ENCODE results near the gene NME7.

The NME7 gene

GRCh38 chr1:169146576-169147214 is 220.9 kb downstream of the NME7 start:
- Histone ChIP-seq H3K27me3 (ENCODE audit: control insufficient read depth, insufficient read depth, low read length) (no peaks in the 10 kb centered on the region), H3K4me2 (ENCODE audit: low read length) (no peak overlapping the region), H3K4me3 (ENCODE audit: low read length) (no peak overlapping the region), H3K4me1 (ENCODE audit: control insufficient read depth, insufficient read depth, low read length) (no peaks in the 10 kb centered on the region), H3K9ac (ENCODE audit: low read depth, low read length) (no peak overlapping the region), H3K36me3 (ENCODE audit: insufficient read depth, low read length) (no peaks in the 10 kb centered on the region), H3K9me3 (replicated peaks; ENCODE audit: low read length) (no peaks in the 10 kb centered on the region)

GRCh38 chr1:169144941-169145626 is 222.5 kb downstream of the NME7 start:
- no peak overlapping the region for H3K9ac ChIP-seq (ENCODE audit: low read depth, low read length)
- H3K36me3 ChIP-seq (ENCODE audit: insufficient read depth, low read length): no peaks in the 10 kb centered on the region
- H3K27me3 ChIP-seq (ENCODE audit: control insufficient read depth, insufficient read depth, low read length): no peaks in the 10 kb centered on the region
- H3K9me3 ChIP-seq (replicated peaks; ENCODE audit: low read length): no peaks in the 10 kb centered on the region
- H3K4me3 ChIP-seq (ENCODE audit: low read length): no peak overlapping the region
- no peaks in the 10 kb centered on the region for H3K4me1 ChIP-seq (ENCODE audit: control insufficient read depth, insufficient read depth, low read length)
- no peak overlapping the region for H3K4me2 ChIP-seq (ENCODE audit: low read length)

DNA sequence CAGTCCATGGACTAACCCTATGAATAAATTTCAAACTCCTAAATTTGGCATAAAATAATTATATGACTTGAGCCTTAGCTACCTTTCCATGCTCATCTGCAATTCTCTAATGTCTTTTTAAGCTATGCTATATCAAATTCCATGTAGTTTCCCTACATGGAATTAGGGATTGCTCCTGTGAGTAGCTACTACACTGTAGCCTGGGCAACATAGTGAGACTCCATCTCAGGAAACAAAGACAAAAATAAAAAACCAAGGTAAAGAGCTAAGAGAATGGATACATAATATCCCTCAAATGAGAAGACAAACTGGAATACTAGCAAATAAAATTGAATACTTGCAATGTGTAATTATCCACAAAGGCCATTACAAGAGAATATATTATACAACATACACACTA is 223.6 kb downstream of the NME7 start:
- no peak overlapping the region for H3K4me2 ChIP-seq (ENCODE audit: low read length)
- H3K36me3 ChIP-seq (ENCODE audit: insufficient read depth, low read length): no peaks in the 10 kb centered on the region
- no peaks in the 10 kb centered on the region for H3K27me3 ChIP-seq (ENCODE audit: control insufficient read depth, insufficient read depth, low read length)
- no peaks in the 10 kb centered on the region for H3K4me1 ChIP-seq (ENCODE audit: control insufficient read depth, insufficient read depth, low read length)
- H3K4me3 ChIP-seq (ENCODE audit: low read length): no peak overlapping the region
- no peaks in the 10 kb centered on the region for H3K9me3 ChIP-seq (replicated peaks; ENCODE audit: low read length)
- H3K9ac ChIP-seq (ENCODE audit: low read depth, low read length): no peak overlapping the region

GRCh38 chr1:169143346-169143745 is 224.3 kb downstream of the NME7 start:
- no peaks in the 10 kb centered on the region for H3K27me3 ChIP-seq (ENCODE audit: control insufficient read depth, insufficient read depth, low read length)
- no peak overlapping the region for H3K4me2 ChIP-seq (ENCODE audit: low read length)
- no peaks in the 10 kb centered on the region for H3K4me1 ChIP-seq (ENCODE audit: control insufficient read depth, insufficient read depth, low read length)
- H3K4me3 ChIP-seq (ENCODE audit: low read length): no peak overlapping the region
- H3K9me3 ChIP-seq (replicated peaks; ENCODE audit: low read length): no peaks in the 10 kb centered on the region
- no peak overlapping the region for H3K9ac ChIP-seq (ENCODE audit: low read depth, low read length)
- H3K36me3 ChIP-seq (ENCODE audit: insufficient read depth, low read length): no peaks in the 10 kb centered on the region

DNA sequence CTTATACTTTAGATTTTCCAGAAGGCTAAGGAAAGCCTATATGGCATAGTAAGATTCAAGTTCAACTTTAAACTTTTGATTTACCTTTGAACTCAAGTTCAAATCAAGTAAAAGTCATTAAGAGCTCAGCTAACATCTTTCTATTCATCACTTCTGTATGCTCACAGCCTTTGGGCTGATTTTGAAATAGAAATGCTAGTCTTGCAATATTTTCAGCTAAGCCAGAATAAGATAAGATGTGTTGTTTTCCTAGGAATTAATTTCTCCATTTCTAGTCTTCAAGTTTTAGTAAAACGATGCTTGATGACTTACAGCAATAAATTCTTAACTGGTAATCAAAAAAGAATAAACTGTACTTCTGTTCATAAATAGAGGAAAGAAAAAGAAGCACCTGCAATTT is 225.5 kb downstream of the NME7 start:
- no peaks in the 10 kb centered on the region for H3K9me3 ChIP-seq (replicated peaks; ENCODE audit: low read length)
- no peaks in the 10 kb centered on the region for H3K27me3 ChIP-seq (ENCODE audit: control insufficient read depth, insufficient read depth, low read length)
- H3K9ac ChIP-seq (ENCODE audit: low read depth, low read length): no peak overlapping the region
- H3K36me3 ChIP-seq (ENCODE audit: insufficient read depth, low read length): no peaks in the 10 kb centered on the region
- no peak overlapping the region for H3K4me2 ChIP-seq (ENCODE audit: low read length)
- H3K4me3 ChIP-seq (ENCODE audit: low read length): no peak overlapping the region
- H3K4me1 ChIP-seq (ENCODE audit: control insufficient read depth, insufficient read depth, low read length): no peaks in the 10 kb centered on the region

GRCh38 chr1:169141356-169141755 is 226.2 kb downstream of the NME7 start:
- Histone ChIP-seq H3K4me3 (ENCODE audit: low read length) (no peak overlapping the region), H3K4me1 (ENCODE audit: control insufficient read depth, insufficient read depth, low read length) (no peaks in the 10 kb centered on the region), H3K9me3 (replicated peaks; ENCODE audit: low read length) (no peaks in the 10 kb centered on the region), H3K4me2 (ENCODE audit: low read length) (no peak overlapping the region), H3K36me3 (ENCODE audit: insufficient read depth, low read length) (no peaks in the 10 kb centered on the region), H3K9ac (ENCODE audit: low read depth, low read length) (no peak overlapping the region), H3K27me3 (ENCODE audit: control insufficient read depth, insufficient read depth, low read length) (no peaks in the 10 kb centered on the region)

DNA sequence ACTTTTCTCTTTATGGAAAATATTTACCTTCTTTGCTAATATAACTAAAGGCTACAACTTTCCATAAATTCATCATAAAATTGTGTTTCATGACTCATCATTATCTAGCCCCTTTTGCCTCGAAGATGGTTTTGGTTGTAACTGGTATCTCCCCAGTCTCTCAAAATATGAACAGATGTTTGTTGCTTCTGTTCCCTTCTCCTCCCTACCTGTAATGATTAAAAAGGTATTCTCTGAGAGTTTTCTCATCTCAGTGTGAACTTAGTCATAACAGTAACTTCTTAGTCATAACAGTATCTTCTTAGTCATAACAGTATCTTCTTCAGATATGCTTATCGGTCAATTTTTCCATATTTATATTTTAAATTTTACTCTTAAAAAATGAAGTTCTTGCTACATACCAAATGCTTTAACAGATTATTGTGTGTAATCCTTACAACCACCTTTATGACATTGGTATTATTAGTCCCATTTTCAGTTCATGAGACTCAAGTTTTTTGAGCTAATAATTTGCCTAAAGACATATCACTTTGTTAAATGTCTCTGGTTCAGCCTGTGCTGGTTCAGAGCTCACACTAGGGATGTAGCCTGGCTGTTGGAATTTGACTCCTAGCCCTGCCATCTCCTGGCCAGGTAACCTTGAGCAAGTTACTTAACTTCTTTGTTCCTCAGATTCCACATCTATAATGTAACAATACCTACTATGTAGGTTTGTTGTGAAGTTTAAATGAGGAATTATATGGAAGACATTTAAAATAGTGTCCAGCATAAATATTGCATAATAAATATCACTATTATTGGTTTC is 228.5 kb downstream of the NME7 start:
- Histone ChIP-seq H3K9ac (ENCODE audit: low read depth, low read length) (no peak overlapping the region), H3K4me2 (ENCODE audit: low read length) (no peak overlapping the region), H3K27me3 (ENCODE audit: control insufficient read depth, insufficient read depth, low read length) (no peaks in the 10 kb centered on the region), H3K4me1 (ENCODE audit: control insufficient read depth, insufficient read depth, low read length) (no peaks in the 10 kb centered on the region), H3K4me3 (ENCODE audit: low read length) (no peak overlapping the region), H3K9me3 (replicated peaks; ENCODE audit: low read length) (no peaks in the 10 kb centered on the region), H3K36me3 (ENCODE audit: insufficient read depth, low read length) (no peaks in the 10 kb centered on the region)

GRCh38 chr1:169137357-169137756 is 230.2 kb downstream of the NME7 start:
- H3K4me3 ChIP-seq (ENCODE audit: low read length): no peak overlapping the region
- H3K4me1 ChIP-seq (ENCODE audit: control insufficient read depth, insufficient read depth, low read length): no peaks in the 10 kb centered on the region
- H3K27me3 ChIP-seq (ENCODE audit: control insufficient read depth, insufficient read depth, low read length): no peaks in the 10 kb centered on the region
- no peaks in the 10 kb centered on the region for H3K9me3 ChIP-seq (replicated peaks; ENCODE audit: low read length)
- no peaks in the 10 kb centered on the region for H3K36me3 ChIP-seq (ENCODE audit: insufficient read depth, low read length)
- no peak overlapping the region for H3K4me2 ChIP-seq (ENCODE audit: low read length)
- no peak overlapping the region for H3K9ac ChIP-seq (ENCODE audit: low read depth, low read length)

- Histone ChIP-seq H3K9ac (ENCODE audit: low read depth, low read length) (no peak overlapping the region), H3K9me3 (replicated peaks; ENCODE audit: low read length) (no peaks in the 10 kb centered on the region), H3K27me3 (ENCODE audit: control insufficient read depth, insufficient read depth, low read length) (no peaks in the 10 kb centered on the region), H3K4me2 (ENCODE audit: low read length) (no peak overlapping the region), H3K4me3 (ENCODE audit: low read length) (no peak overlapping the region), H3K36me3 (ENCODE audit: insufficient read depth, low read length) (peaks cover 4% of the 10 kb centered on the region), H3K4me1 (ENCODE audit: control insufficient read depth, insufficient read depth, low read length) (peaks cover 12% of the 10 kb centered on the region)
These were observed 233.6 kb downstream of the NME7 start for GRCh38 chr1:169133801-169134502.

- no peak overlapping the region for H3K4me2 ChIP-seq (ENCODE audit: low read length)
- peaks cover 18% of the 10 kb centered on the region for H3K4me1 ChIP-seq (ENCODE audit: control insufficient read depth, insufficient read depth, low read length)
- H3K9ac ChIP-seq (ENCODE audit: low read depth, low read length): no peak overlapping the region
- H3K4me3 ChIP-seq (ENCODE audit: low read length): no peak overlapping the region
- H3K36me3 ChIP-seq (ENCODE audit: insufficient read depth, low read length): peaks cover 4% of the 10 kb centered on the region
- no peaks in the 10 kb centered on the region for H3K9me3 ChIP-seq (replicated peaks; ENCODE audit: low read length)
- H3K27me3 ChIP-seq (ENCODE audit: control insufficient read depth, insufficient read depth, low read length): no peaks in the 10 kb centered on the region
These were observed 234.4 kb downstream of the NME7 start for GRCh38 chr1:169133228-169133576.

DNA sequence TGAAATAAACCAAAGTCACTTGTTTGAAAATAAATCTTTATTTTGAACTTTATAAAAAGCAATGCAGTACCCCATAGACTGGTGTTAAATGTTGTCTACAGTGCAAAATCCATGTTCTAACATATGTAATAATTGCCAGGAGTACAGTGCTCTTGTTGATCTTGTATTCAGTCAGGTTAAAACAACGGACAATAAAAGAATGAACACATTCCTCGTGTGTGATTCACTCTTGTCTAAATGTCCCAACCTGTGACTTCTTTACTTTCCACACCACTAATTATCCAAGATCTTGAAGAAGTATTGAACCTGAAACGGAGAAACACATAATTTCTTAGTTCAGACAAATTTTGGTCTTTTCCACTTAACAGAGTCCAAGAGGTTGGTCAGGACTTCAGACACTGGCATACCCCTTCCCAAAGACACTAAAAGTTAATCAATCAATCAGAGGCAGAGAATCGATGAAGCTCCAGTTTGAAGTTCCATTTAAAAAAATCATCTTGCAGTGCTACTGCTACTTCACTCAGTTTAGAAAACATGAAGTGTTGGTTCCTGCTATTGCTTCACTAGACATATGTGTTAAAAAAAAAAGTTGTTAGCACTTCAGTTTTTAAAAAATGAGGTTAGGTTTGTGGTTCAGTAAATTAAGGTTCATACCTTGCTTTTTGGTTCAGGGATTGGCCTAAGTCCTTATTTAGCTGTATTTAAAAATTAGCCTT is 234.9 kb downstream of the NME7 start:
- Histone ChIP-seq H3K27me3 (ENCODE audit: control insufficient read depth, insufficient read depth, low read length) (no peaks in the 10 kb centered on the region), H3K4me3 (ENCODE audit: low read length) (no peak overlapping the region), H3K4me1 (ENCODE audit: control insufficient read depth, insufficient read depth, low read length) (peaks cover 18% of the 10 kb centered on the region), H3K9ac (ENCODE audit: low read depth, low read length) (no peak overlapping the region), H3K36me3 (ENCODE audit: insufficient read depth, low read length) (peaks cover 7% of the 10 kb centered on the region), H3K4me2 (ENCODE audit: low read length) (no peak overlapping the region), H3K9me3 (replicated peaks; ENCODE audit: low read length) (no peaks in the 10 kb centered on the region)

All from skeletal muscle satellite cell (primary cell).